Umbilical cord (tissue), 2 donors: ENCODE results near the gene MCOLN2. TPM values are rescaled to one million over a fixed set of nuclear protein-coding genes. Genes with fewer than 3 reads are reported as not detected.
"Not testable (repeated sequence)": the region's sequence is repeated elsewhere in the genome, so short reads cannot be mapped to it uniquely, and the experiment has no call there.

Experiments
- DNase-seq: peaks from one replicate; pipeline ENCODE4 v3.0.0-alpha.2; 2015; ENCODE audit warnings: low spot score
- total RNA-seq: library from RNA; depleted of rRNA; stranded (reverse); fragments of >200 nt; gene quantifications from one replicate; pipeline ENCODE4 v1.2.3, GENCODE V29; 2014; ENCODE audit warnings: low replicate concordance; ENCODE audit not compliant: insufficient read depth

MCOLN2 gene
- total RNA-seq, 1 donor from 2014 or later = not detected

- not testable (repeated sequence) for DNase-seq
These were observed 10.4 kb downstream of the MCOLN2 start for GRCh38 chr1:84986561-84986960.

DNA sequence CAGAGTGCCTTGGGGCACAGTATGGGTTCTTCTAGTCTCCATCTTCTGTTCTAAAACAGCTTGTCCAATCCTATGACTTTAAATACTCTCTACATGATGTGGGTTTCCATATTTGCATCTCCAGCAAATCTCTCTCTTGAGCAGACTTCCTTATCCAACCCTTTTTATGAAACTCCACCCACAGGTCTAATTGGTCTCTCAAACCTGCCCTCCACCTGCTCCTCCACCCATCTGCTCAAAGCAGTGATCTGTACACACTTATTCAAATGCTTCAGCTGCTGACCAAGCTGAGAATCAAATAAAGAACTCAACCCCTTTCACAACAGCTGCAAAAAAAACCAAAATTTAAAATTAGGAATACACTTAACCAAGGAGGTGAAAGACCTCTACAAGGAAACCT lies 11.5 kb downstream of the MCOLN2 start:
- DNase-seq = no peak

GRCh38 chr1:84982395-84982794 lies 14.5 kb downstream of the MCOLN2 start:
- no peak for DNase-seq

DNA sequence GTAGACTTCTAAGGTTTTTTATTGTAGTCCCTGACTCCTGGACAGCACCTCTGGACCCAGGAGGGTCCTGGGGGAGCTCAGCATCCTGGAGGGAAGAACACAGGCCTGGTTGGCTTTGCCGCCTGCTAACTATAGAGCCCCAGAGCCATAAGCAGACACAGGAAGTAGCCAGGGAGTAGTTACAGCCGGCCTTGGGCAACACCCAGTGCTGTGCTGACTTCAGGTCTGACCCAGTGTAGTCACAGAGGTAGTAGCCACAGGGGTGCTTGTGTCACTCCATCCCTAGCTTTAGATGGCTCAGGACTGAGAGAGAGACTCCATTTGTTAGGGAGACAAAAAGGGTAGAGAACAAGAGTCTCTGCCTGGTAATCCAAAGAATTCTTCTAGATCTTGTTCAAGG lies 21.9 kb downstream of the MCOLN2 start:
- no peak for DNase-seq

- no peak for DNase-seq
These were observed 23.2 kb downstream of the MCOLN2 start for GRCh38 chr1:84973498-84974334.

- no peak for DNase-seq
These were observed 24.4 kb downstream of the MCOLN2 start for GRCh38 chr1:84972377-84972987.

DNA sequence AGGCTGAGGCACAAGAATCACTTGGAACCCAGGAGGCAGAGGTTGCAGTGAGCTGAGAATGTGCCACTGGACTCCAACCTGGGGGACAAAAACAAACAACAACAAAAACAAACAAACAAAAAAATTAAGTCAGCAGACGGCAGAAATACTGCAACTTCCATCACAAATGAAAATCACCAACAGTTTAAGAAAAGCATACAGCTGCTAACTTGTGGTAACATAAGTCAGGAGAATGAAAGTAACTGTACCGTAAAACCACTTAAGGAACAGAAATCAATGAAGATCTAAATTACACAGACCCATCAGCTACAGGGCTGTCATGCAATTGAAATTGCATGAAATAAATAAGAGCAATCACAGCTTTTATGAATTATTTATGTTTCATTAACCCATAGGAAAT lies 25.0 kb downstream of the MCOLN2 start:
- DNase-seq = no peak

DNA sequence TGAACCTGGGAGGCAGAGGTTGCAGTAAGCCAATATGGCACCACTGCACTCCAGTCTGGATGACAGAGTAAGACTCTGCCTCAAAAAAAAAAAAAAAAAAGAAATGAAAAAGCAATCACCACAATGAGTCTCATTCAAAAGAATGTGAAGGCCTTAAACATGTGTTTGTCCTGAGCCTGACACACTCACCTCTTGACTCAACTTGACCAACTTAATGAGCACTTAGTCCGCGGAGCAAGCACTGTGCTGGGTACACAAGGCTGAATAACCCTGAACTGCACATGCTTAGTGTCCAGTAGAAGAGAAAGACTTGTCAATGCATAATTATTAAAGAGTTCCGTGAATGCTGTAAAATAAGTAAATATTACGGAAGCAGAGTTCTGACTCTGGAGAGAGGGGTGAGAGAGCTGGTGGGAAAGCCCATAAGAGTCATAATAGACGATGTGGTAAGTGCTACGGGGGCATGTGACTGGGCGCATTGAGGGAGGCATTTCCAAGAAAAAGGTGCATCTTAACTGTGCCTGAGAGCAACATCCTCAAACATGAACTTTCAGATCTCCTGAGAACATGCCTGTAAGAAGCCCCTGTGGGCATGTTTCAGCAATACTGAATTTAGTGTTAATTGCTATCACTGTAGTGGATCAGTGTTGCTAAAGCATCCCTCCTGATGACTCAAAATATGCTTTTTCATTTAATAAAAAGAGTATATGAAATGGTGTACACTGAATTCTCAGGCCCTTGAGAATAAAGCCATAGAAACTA lies 27.2 kb downstream of the MCOLN2 start:
- DNase-seq = no peak

GRCh38 chr1:84968865-84969264 lies 28.0 kb downstream of the MCOLN2 start:
- DNase-seq = no peak

GRCh38 chr1:84968101-84968500 lies 28.8 kb downstream of the MCOLN2 start:
- DNase-seq = no peak

GRCh38 chr1:84967666-84968065 lies 29.2 kb downstream of the MCOLN2 start:
- no peak for DNase-seq

GRCh38 chr1:84963021-84963420 lies 33.9 kb downstream of the MCOLN2 start:
- DNase-seq = no peak

DNA sequence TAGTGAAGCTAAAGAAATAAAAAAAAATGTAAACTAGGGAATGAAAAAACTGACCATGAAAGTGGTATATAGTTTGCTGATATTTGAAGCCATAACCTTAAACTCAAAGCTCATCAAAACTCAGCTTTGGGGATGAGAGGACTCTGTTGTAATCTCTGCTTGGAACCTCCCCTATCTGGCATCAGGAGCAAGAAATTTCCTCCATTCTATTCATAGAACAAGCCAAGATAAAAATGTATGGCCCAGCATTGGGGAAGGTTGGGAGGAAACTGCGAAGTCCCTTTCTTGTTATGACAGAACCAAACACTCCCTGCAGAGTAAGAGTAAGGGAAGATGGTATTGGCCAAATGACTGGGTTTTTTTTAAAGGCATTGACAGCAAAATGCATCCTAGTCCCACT lies 35.6 kb downstream of the MCOLN2 start:
- DNase-seq = peak; percentile 27

- peak; percentile 82 for DNase-seq
These were observed 36.5 kb downstream of the MCOLN2 start for GRCh38 chr1:84960371-84960770.

- no peak for DNase-seq
These were observed 37.6 kb downstream of the MCOLN2 start for GRCh38 chr1:84959294-84959693.

- DNase-seq = peak; percentile 65
These were observed 38.9 kb downstream of the MCOLN2 start for GRCh38 chr1:84957966-84958365.

- no peak for DNase-seq
These were observed 40.3 kb downstream of the MCOLN2 start for GRCh38 chr1:84956655-84957054.

DNA sequence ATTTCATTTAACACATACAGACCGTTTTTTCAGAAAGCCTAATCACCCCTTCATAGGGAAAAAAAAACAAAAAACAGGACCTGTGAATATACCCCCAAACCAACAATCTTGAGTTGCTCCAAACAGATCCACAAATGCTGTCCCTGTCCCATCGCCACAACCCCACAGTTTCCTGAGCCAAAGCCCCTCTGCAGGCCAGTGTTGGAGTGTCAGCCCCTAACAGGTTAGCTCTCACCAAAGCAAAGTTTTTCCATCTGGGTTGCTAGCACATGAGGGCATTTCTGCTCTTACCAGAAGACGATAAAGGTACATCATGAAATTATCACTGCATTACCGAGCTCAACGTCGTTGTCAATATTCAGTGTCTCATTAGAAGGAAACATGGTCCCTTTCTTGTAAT lies 40.8 kb downstream of the MCOLN2 start:
- no peak for DNase-seq

DNA sequence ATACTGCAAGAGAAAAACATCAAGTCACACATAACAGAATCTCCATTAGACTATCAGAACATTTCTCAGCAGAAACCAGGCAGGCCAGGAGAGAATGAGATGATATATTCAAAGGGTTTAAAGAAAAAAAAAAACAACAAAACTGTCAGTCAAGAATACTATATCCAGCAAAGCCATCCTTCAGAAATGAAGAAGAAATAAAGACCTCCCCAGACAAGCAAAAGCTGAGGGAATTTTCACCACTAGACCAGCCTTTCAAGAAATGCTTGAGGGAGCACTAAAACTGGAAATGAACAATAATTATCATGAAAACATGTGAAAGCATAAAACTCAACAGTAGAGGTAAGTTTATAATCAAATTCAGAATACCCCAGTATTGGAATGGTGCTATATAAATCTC lies 47.2 kb downstream of the MCOLN2 start:
- no peak for DNase-seq

DNA sequence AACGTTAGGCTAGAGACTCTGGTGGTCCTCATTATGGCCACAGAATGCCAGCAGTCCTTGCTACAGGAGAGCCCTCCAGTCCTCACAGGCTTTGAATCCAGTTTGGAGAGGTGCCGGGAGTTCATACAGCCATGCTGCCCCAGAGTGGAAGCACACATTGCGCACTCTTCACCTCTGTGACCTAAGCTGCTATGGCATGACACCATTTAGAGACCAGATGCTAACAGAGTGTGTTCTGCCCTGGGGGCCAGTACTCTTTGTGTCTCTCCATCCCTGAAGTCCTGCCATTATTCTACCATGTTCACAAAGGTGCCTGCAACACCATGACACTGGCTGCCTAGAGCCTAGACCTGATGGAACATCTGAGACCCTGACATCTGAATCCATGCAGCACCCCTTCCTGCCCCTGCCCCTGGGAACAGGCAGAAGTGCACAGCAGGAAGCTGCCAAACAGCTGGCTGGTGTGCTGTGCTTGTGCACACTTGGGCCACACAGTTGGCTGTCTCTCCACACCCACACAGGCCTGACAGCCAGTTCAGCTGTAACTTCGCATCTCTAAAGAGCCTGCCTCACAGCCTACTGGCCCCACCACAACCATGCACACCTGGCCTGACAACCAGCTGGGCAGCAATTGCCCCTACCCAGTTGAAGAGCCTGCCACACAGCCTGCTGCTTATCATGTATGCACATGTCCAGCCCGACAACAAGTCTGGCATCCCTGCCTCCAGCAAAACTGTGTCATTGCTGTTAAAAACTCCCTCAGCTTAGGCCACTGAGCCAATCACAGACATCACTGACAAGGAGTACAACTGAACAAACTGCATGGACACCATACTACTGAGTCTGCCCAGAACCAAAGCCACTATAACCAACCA lies 49.1 kb downstream of the MCOLN2 start:
- DNase-seq = no peak

DNA sequence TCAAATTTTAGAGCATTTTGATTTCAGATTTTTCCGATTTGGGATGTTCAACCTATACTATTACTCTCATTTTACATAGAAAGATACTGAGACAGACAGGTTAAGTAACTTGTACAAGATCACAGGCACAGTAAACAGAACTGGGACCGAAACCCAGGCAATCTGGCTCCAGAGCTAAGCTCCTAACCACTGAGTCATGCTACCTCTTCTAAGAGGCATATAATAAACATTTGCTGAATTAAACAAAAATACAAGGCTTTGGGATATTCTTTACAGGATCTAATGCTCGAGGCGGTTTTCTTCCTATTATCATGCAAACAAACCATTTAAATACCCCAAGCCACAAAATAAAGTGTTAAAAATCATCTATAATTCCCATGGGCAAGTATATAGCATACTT lies 50.3 kb downstream of the MCOLN2 start:
- no peak for DNase-seq
